Small intestine (tissue), 7 donors: ENCODE results near the gene C19orf81. TPM values are rescaled to one million over a fixed set of nuclear protein-coding genes. Genes with fewer than 3 reads are reported as not detected.

Experiments
- DNase-seq, 2 donors: peaks; one replicate each; pipeline versions ENCODE4 v3.0.0 to v3.0.0-alpha.2; 2013
- FAIRE-seq: peaks from 2 replicates; lab custom pipeline; 2012; peaks lifted over from hg19 to GRCh38; lab: Jason Lieb, UNC
- H3K27ac ChIP-seq, 3 donors: one replicate each; pipeline ENCODE4 v1.5.1; 2013; ENCODE audit warnings: low read length in 2 of 3, mild to moderate bottlenecking in 2 of 3, control low read depth in 1 of 3, inconsistent platforms in 1 of 3, low read depth in 1 of 3, moderate library complexity in 1 of 3
- H3K27me3 ChIP-seq, 3 donors: one replicate each; pipeline ENCODE4 v1.6.1; 2013; ENCODE audit warnings: low read length in 3 of 3, inconsistent platforms in 1 of 3; ENCODE audit not compliant: control insufficient read depth in 3 of 3, insufficient read depth in 3 of 3
- H3K36me3 ChIP-seq, 3 donors: one replicate each; pipeline ENCODE4 v1.6.1; 2013; ENCODE audit warnings: low read length in 3 of 3, inconsistent platforms in 1 of 3, low read depth in 1 of 3, mild to moderate bottlenecking in 1 of 3, moderate library complexity in 1 of 3; ENCODE audit not compliant: control insufficient read depth in 3 of 3, insufficient read depth in 2 of 3
- H3K4me1 ChIP-seq, 3 donors: one replicate each; pipeline ENCODE4 v1.6.1; 2013; ENCODE audit warnings: low read length in 2 of 3, inconsistent platforms in 1 of 3, low read depth in 1 of 3, mild to moderate bottlenecking in 1 of 3, moderate library complexity in 1 of 3; ENCODE audit not compliant: control insufficient read depth in 3 of 3, insufficient read depth in 2 of 3
- H3K4me3 ChIP-seq, 3 donors: one replicate each; pipeline ENCODE4 v1.5.1; 2013; ENCODE audit warnings: low read length in 3 of 3, control low read depth in 1 of 3, inconsistent platforms in 1 of 3, low read depth in 1 of 3, mild to moderate bottlenecking in 1 of 3, moderate library complexity in 1 of 3
- H3K9me3 ChIP-seq, 2 donors: one replicate each; pipeline ENCODE4 v1.6.1; 2013; ENCODE audit warnings: low read depth in 1 of 2, low read length in 1 of 2; ENCODE audit not compliant: control insufficient read depth in 2 of 2, insufficient read depth in 1 of 2
- WGBS, 3 donors: extraction: QIAGEN DNeasy Blood & Tissue Kit; methylation state at CpG; one replicate each; pipeline ENCODE4 v1.1.7; 2013; 5-methylcytosine and 5-hydroxymethylcytosine counted together
- polyA plus RNA-seq, 4 donors: library from polyadenylated mRNA; stranded (reverse) in 3 of 4; unstranded in 1 of 4; fragments of 200-250 nt in 3 of 4; fragments of 120-200 nt in 1 of 4; gene quantifications; one replicate each; pipeline versions ENCODE4 v1.2.1 to v1.2.3, GENCODE V29; 2013
- donor health status: healthy with polysubstance abuse.
- donor health status: control.
- donor health status: control.
- donor health status: Bipolar disorder and iron deficiency.
- donor health status: healthy.

C19orf81 gene
- polyA plus RNA-seq, 4 donors: 0.19 TPM; not detected in 3

- no peaks in the 10 kb centered on the region for H3K4me1 ChIP-seq
- no peak overlapping the region for H3K4me3 ChIP-seq
- DNase-seq: no peak
- H3K9me3 ChIP-seq: peaks cover 0 to 4% of the 10 kb centered on the region in 2 donors
- peaks cover 0 to 7% (median 4%) of the 10 kb centered on the region in 3 donors for H3K27me3 ChIP-seq
- no peaks in the 10 kb centered on the region for H3K36me3 ChIP-seq
- FAIRE-seq: no peak
- no peak overlapping the region for H3K27ac ChIP-seq
- WGBS, 3 donors: 57 to 63% (median 59%) methylated on average over 10 of the region's 10 CpGs
Measured at GRCh38 chr19:50647879-50648615, 1.2 kb upstream of the C19orf81 start.

GRCh38 chr19:50648659-50649058 is 586 bp upstream of the C19orf81 start:
- DNase-seq: no peak
- WGBS, 3 donors: 45 to 55% (median 54%) methylated on average over 5 of the region's 5 CpGs
- Histone ChIP-seq H3K27me3 (peaks cover 0 to 7% (median 4%) of the 10 kb centered on the region in 3 donors), H3K9me3 (peaks cover 0 to 4% of the 10 kb centered on the region in 2 donors), H3K27ac (no peak overlapping the region), H3K4me3 (no peak overlapping the region), H3K36me3 (no peaks in the 10 kb centered on the region), H3K4me1 (no peaks in the 10 kb centered on the region)
- no peak for FAIRE-seq

- Histone ChIP-seq H3K27ac (no peak overlapping the region), H3K4me1 (no peaks in the 10 kb centered on the region), H3K36me3 (no peaks in the 10 kb centered on the region), H3K9me3 (peaks cover 0 to 7% of the 10 kb centered on the region in 2 donors), H3K27me3 (peaks cover 0 to 13% (median 9%) of the 10 kb centered on the region in 3 donors), H3K4me3 (no peak overlapping the region)
- 76 to 84% (median 77%) methylated on average over 2 of the region's 2 CpGs for WGBS, 3 donors
- FAIRE-seq (no peak), DNase-seq (no peak)
Measured at GRCh38 chr19:50651174-50651573, 1.9 kb downstream of the C19orf81 start.

GRCh38 chr19:50652722-50653121 is 3.5 kb downstream of the C19orf81 start:
- no peak for DNase-seq
- Histone ChIP-seq H3K36me3 (no peaks in the 10 kb centered on the region), H3K4me3 (no peak overlapping the region), H3K4me1 (no peaks in the 10 kb centered on the region), H3K27ac (no peak overlapping the region), H3K9me3 (peaks cover 0 to 6% of the 10 kb centered on the region in 2 donors), H3K27me3 (peaks cover 0 to 15% (median 13%) of the 10 kb centered on the region in 3 donors)
- WGBS, 3 donors: 84 to 92% (median 87%) methylated on average over 6 of the region's 6 CpGs
- FAIRE-seq: no peak

GRCh38 chr19:50654882-50655281 is 5.6 kb downstream of the C19orf81 start:
- H3K9me3 ChIP-seq: peaks cover 0 to 2% of the 10 kb centered on the region in 2 donors
- H3K27ac ChIP-seq: no peak overlapping the region
- no peak for FAIRE-seq
- no peak for DNase-seq
- no peaks in the 10 kb centered on the region for H3K36me3 ChIP-seq
- peaks cover 0 to 2% (median 0%) of the 10 kb centered on the region in 3 donors for H3K4me1 ChIP-seq
- H3K4me3 ChIP-seq: no peak overlapping the region
- peaks cover 0 to 28% (median 21%) of the 10 kb centered on the region in 3 donors for H3K27me3 ChIP-seq

GRCh38 chr19:50657222-50657669 is 8.0 kb downstream of the C19orf81 start:
- Histone ChIP-seq H3K4me3 (no peak overlapping the region), H3K36me3 (no peaks in the 10 kb centered on the region), H3K4me1 (peaks cover 0 to 2% (median 0%) of the 10 kb centered on the region in 3 donors), H3K9me3 (peaks cover 0 to 2% of the 10 kb centered on the region in 2 donors), H3K27me3 (peaks cover 0 to 42% (median 25%) of the 10 kb centered on the region in 3 donors), H3K27ac (no peak overlapping the region)
- FAIRE-seq: no peak
- DNase-seq: no peak
- WGBS, 3 donors: 56 to 62% (median 56%) methylated on average over 6 of the region's 6 CpGs

- DNase-seq (peak; percentile 25 to 70), FAIRE-seq (no peak)
- Histone ChIP-seq H3K36me3 (no peaks in the 10 kb centered on the region), H3K27ac (no peak overlapping the region), H3K27me3 (peaks cover 0 to 40% (median 21%) of the 10 kb centered on the region in 3 donors), H3K4me1 (peaks cover 0 to 2% (median 0%) of the 10 kb centered on the region in 3 donors), H3K9me3 (peaks cover 0 to 2% of the 10 kb centered on the region in 2 donors), H3K4me3 (peak overlapping the region in 1 of 3 donors; percentile 24)
- 4 to 10% (median 9%) methylated on average over 38 of the region's 38 CpGs for WGBS, 3 donors
Measured at GRCh38 chr19:50657712-50658440, 8.6 kb downstream of the C19orf81 start.
